ENCODE data around the gene GBX1.

GBX1 gene

GRCh38 chr7:151140826-151141225 is 26.7 kb downstream of the GBX1 start:
- no peak for DNase-seq

GRCh38 chr7:151139791-151140190 is 27.7 kb downstream of the GBX1 start:
- no peak for DNase-seq

GRCh38 chr7:151139071-151139790 is 28.3 kb downstream of the GBX1 start:
- DNase-seq = no peak

DNA sequence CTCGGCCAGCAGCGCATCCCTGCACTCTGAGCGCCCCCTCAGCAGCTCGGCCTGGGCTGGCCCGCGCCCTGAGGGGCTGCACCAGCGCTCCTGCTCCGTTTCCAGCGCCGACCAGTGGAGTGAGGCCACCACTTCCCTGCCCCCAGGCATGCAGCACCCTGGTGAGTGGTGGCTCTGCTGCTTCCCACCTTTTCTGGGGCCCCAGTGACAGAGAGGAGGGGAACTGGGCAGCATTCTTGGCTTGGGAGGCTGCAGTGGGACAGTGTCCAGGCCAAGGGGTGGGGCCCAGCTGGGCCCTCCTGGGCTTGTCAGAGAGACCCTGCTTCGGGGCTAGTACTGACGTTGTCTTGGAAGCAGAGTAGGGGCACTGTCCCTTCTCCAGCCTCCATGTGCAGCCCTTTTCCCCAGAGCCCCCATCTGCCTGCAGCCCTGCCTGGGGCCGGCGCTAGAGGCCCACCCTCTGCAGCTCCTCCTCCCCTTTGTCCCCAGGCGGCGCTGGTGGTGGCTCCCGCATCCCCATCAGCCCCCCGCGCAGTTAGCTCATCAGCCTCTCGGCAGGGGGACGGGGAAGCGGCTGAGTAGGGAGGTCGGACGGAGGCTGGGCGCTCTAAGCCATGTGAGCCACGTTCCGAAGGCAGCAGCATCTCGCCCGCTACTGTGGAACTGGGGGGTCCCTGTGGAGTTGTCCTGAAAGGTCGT is 29.2 kb downstream of the GBX1 start:
- no peak for DNase-seq

- no peak for DNase-seq
Measured at GRCh38 chr7:151137791-151138152, 29.7 kb downstream of the GBX1 start.

DNA sequence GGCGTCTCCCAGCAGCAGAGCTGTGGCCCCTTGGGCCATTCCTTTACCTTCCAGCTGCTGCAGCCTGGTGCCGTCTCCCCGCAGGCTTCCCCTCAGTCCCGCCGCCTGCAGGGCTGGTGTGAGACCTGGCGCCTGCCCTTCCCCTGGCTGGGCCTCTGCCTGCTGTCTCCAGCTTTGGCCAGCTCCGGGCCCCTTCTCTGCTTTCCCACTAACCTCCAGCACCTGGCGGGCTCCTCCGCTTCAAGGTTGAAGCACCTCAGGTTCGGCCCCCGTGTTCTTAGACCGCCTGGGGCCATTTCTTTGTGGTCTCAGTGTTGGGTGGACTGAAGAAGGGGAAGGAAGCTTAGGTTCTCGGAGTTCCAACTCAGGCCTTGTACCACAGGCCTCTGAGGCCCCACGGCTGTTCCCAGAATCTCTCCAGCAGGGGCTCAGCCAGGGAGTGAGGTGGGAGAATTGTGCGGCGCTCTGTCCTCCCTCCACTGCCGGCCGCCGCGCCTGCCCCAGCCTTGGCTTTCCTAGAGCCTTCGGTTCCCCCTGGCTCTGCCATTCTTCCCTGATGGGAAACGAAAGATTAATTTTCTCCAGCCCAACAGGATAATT is 30.3 kb downstream of the GBX1 start:
- DNase-seq = no peak

DNA sequence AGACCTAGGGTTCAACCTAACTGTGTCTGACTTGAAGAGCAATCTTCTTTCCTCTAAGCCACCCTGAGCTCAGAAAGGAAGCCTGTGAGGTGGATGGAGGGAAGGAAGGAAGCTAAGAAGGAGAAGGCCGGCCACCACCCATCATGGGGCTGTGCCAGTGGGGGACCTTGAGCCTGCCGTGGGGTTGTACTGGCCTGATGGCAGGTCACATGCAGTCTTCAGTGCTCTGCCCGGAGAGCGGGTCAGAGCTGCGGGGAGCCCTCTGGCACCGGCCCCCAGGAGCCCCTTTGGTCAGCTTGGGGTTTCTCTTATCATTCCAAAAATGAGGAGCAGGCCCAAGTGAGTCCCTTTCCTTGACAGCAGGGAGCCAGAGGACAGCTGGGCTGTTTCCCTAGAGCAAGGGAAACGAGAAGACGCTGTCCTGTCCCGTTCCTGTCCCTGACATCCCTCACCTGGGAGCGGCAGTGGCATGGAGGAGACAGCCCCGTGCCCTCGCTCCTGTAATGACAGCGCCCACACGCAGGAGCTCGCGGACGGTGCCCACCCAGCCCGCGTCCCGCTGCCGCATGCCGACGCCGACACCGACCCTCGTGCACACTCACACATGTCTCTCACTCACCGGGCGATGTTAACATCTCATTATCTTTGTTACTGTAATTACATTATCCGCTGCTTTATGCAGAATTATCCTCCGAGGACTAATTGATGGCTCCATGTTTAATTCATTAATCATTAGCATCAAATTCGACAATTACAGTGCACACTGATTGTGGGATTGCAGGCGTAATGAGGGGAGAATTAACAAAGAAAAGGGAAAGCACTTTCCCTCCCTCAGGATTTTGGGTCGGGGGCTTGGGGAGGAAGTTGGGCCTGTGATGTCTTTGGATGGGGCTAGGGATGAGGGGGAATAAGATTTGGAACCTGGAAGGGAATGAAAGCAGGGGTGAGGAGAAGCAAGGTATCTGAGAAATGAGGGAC is 31.3 kb downstream of the GBX1 start:
- DNase-seq = no peak

DNA sequence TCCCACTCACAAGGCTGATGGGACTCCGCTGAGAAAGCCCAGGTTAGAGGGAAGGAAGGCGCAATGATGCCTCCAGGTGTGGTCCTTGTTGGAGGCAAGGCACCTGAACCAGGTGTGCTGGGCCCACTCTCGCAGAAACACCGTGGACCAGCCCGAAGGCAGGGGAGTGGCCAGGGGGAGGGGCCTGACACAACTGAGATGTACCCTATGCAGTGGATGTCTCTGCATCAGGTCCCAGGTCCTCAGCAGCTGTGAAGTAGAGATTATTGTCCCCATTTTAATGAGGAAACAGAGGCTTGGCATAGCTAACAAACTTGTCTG is 32.0 kb downstream of the GBX1 start:
- DNase-seq = no peak

DNA sequence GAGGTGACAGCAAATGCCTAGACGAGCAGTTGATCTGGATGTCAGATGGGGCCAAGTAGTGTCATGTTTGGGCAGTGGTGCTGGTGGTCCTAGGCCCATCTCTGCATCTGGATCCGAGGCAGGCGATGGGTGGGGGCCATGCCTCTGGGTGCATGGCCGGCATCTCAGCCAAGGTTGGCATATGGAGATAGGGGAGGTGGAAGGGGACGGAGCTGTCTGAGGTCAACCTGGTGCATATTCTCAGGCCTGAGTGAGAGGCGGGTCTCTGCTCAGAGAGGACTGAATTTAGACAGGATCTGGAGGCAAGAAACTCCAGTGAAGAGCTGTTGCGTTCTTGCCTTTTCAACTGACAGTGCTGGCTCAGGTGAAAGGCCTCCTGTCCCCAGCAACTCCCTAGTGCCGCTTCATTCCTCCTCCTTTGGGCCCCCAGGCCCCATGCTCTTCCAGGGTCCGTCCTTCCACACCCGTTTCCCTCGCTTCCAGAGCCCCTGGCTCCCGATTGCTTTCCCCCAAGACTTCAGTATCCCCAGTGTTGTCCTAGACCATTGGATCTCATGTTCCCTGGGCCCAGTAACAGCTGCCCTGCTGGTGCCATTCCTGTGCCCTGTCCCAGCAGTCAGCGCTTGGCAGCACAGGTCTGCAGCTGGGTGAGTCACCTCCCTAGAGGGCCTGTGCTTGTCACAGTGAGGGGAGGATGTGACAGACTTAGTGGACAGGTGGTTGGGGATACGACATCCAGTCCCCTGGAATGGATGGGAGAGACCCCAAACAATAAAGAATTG is 32.6 kb downstream of the GBX1 start:
- DNase-seq = no peak

GRCh38 chr7:151133986-151134742 is 33.3 kb downstream of the GBX1 start:
- no peak for DNase-seq

- no peak for DNase-seq
Measured at GRCh38 chr7:151133266-151133985, 34.1 kb downstream of the GBX1 start.

GRCh38 chr7:151132461-151133205 is 34.9 kb downstream of the GBX1 start:
- DNase-seq = no peak

DNA sequence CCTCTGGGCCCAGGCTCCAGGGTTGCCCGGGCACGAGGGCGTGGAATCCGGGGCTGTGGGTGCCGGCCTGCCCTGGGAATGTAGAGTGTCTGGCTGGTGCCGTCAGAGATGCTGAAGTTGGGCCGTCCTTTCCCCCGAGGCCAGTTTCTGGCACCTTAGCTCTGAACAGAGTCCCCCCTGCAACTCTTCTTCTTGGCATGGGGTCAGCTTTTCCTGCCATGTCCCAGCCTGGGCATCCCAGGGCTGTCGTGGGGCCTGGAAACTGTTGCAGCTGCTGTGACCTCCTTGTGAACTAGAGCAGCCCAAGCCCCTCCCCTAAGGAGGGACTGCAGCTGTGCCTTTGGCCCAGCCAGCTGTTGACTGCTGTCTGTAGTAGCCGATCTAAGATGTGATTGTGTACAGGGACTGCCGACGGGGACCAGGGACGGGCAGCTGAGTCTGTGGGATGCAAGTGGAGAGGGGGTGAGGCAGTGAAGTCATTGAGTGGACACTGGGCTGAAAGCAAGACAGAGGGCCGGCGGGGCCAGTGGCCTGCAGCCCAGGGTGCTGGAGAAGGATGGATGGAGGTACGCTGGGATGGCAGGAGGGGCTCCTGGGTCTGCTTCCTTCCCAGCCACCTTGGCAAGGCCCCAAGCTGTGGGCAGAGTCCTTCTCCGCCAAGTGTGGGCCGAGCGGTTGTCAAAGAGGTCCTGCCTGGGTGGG is 35.8 kb downstream of the GBX1 start:
- peak in 35 of 51 donors; percentile 13 to 85 (median 60) for DNase-seq

DNA sequence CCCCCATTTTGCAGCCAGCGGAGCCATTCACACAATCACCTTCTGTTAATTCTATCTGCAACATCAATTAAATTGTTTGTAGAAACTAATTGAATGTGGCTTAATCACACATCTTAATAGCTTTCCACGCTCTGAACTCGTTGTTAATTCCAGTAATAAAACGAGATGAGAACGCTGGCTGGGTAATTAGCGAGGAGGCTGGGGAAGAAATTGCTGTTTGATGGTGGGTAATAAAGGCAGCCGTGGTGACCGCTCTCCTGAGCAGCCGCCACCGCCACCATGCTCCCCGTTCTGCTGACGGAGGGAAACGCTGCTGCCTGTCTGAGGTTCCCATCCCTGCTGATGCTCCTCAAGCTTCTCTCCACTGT is 36.3 kb downstream of the GBX1 start:
- DNase-seq = peak in 1 of 51 donors; percentile 59

DNA sequence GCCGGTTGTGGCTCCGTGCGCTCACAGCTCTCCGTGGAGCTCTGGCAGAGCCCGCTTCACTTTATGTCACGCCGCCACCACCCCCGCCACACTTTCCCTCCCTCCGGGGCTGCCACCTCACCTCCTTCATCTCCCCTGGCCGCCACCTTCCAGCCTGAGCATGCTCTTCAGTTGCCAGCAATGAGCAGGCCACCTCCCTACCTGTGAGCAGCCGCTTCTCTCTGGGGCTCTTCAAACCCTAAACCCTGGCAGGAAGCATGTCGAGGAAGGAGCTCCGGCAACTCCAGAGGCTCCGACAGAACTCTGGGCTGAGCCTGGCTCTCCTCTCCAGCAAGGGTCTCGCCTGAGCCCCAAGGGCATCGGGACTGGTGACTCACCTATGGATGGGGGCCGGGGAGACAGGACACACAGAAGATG is 36.7 kb downstream of the GBX1 start:
- peak in 1 of 51 donors; percentile 24 for DNase-seq

GRCh38 chr7:151129960-151130591 is 37.4 kb downstream of the GBX1 start:
- no peak for DNase-seq

DNA sequence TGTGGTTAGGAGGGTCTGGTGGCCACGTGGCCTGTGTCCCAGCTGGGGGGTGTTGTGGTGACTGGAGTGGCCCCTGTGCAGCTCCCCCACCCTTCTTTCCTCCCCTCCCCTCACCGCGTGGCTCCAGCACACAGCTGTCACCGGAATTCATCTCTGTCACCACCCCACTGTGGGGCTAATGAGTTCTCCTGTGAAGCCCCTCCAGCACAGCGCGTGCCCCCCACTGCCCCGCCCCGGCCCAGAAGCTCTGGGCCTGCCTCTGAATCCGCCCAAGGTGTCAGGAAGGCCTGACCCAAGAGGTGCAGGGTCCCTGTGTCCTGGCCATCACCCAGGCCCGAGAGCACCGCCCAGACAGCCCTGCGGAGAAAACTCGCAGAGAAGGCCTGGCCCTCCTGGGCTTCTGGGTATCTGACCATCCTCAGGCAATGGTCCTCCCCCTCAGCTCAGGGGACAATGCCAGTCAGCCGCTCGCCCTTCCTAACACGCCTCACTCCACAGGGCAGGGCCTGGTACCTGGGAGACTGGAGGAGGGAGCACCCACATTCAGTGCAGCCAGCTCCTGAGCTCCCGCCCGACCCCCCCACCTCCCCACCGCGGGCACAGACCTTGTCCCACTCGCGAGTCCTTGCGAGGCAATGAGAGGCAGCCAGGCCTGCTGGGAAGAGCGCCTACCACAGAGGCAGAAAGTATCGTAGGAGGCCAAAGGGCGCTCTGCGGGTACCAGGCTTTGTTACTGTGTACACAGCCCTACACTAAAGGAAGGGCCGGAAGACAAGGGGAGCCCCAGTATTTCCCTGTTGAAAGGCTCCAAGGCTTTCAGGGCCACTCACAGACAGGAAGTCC is 38.2 kb downstream of the GBX1 start:
- no peak for DNase-seq
